ENCODE data around the gene CD6.

Gene CD6
- 388 to 589 (median 394) reads per million in 4 donors for total RNA-seq

GRCh38 chr11:60971520-60971919 lies at the start of gene CD6:
Gene CD6, plus strand, starts transcription at chr11:60971680. Its CDS starts 186 bp downstream, at chr11:60971866.
- peak; percentile 33 to 79 (median 52) for DNase-seq

GRCh38 chr11:60921777-60922335 lies 49.6 kb upstream of the CD6 start:
- no peak for DNase-seq

GRCh38 chr11:60922906-60923305 lies 48.6 kb upstream of the CD6 start:
- DNase-seq = no peak

- no peak for DNase-seq
Observed at GRCh38 chr11:60923326-60923725, 48.2 kb upstream of the CD6 start.

- no peak for DNase-seq
Observed at GRCh38 chr11:60923800-60924109, 47.7 kb upstream of the CD6 start.

GRCh38 chr11:60924110-60924905 lies 47.2 kb upstream of the CD6 start, which contains the start of gene TMEM132A:
Gene TMEM132A, plus strand, starts transcription at chr11:60924460. Its CDS starts 174 bp downstream, at chr11:60924634.
- DNase-seq = no peak

GRCh38 chr11:60924906-60925853 lies 46.3 kb upstream of the CD6 start:
- no peak for DNase-seq

- DNase-seq = no peak
Observed at GRCh38 chr11:60925868-60926267, 45.6 kb upstream of the CD6 start.

GRCh38 chr11:60926500-60926899 lies 45.0 kb upstream of the CD6 start:
- no peak for DNase-seq

- no peak for DNase-seq
Observed at GRCh38 chr11:60927061-60927592, 44.4 kb upstream of the CD6 start.

GRCh38 chr11:60927600-60927999 lies 43.9 kb upstream of the CD6 start:
- DNase-seq = no peak

GRCh38 chr11:60928563-60929001 lies 42.9 kb upstream of the CD6 start:
- DNase-seq = no peak

GRCh38 chr11:60929764-60930163 lies 41.7 kb upstream of the CD6 start:
- DNase-seq = no peak

GRCh38 chr11:60930394-60930793 lies 41.1 kb upstream of the CD6 start:
- no peak for DNase-seq

- DNase-seq = no peak
Observed at GRCh38 chr11:60931917-60932316, 39.6 kb upstream of the CD6 start.

GRCh38 chr11:60932605-60933356 lies 38.7 kb upstream of the CD6 start:
- no peak for DNase-seq

- DNase-seq = no peak
Observed at GRCh38 chr11:60933416-60934123, 37.9 kb upstream of the CD6 start.

GRCh38 chr11:60934124-60934789 lies 37.2 kb upstream of the CD6 start:
- no peak for DNase-seq

GRCh38 chr11:60934790-60935605 lies 36.5 kb upstream of the CD6 start:
- no peak for DNase-seq

Measured in T-helper 1 cell (primary cell).